ENCODE results near the gene ADAM12.

ADAM12 gene

GRCh38 chr10:126324826-126325225 is 63.5 kb downstream of the ADAM12 start:
- DNase-seq (ENCODE audit: low spot score): no peak
- no peak for FAIRE-seq

- DNase-seq (ENCODE audit: low spot score) (no peak), FAIRE-seq (no peak)
Measured at GRCh38 chr10:126321440-126321839, 66.8 kb downstream of the ADAM12 start.

- no peak for FAIRE-seq
- no peak for DNase-seq (ENCODE audit: low spot score)
Measured at GRCh38 chr10:126317751-126318150, 70.5 kb downstream of the ADAM12 start.

- peak; percentile 13 for DNase-seq (ENCODE audit: low spot score)
- FAIRE-seq: no peak
Measured at GRCh38 chr10:126315494-126316177, 72.6 kb downstream of the ADAM12 start.

GRCh38 chr10:126314863-126315493 is 73.3 kb downstream of the ADAM12 start:
- no peak for DNase-seq (ENCODE audit: low spot score)

GRCh38 chr10:126312167-126312566 is 76.1 kb downstream of the ADAM12 start:
- DNase-seq (ENCODE audit: low spot score): no peak
- no peak for FAIRE-seq

More at GRCh38 chr10:126314863-126315493, 73.3 kb downstream of the ADAM12 start:
- FAIRE-seq: no peak

- DNase-seq (ENCODE audit: low spot score): no peak
- no peak for FAIRE-seq
Measured at GRCh38 chr10:126309228-126309883, 78.9 kb downstream of the ADAM12 start.

GRCh38 chr10:126302826-126303665 is 85.2 kb downstream of the ADAM12 start:
- no peak for FAIRE-seq
- no peak for DNase-seq (ENCODE audit: low spot score)

GRCh38 chr10:126302476-126302756 is 85.9 kb downstream of the ADAM12 start:
- no peak for FAIRE-seq
- no peak for DNase-seq (ENCODE audit: low spot score)

GRCh38 chr10:126301701-126302475 is 86.4 kb downstream of the ADAM12 start:
- DNase-seq (ENCODE audit: low spot score): no peak
- no peak for FAIRE-seq

GRCh38 chr10:126294451-126294850 is 93.8 kb downstream of the ADAM12 start:
- DNase-seq (ENCODE audit: low spot score) (no peak), FAIRE-seq (no peak)

- no peak for FAIRE-seq
- no peak for DNase-seq (ENCODE audit: low spot score)
Measured at GRCh38 chr10:126290232-126290631, 98.0 kb downstream of the ADAM12 start.

- peak; percentile 83 for FAIRE-seq
- no peak for DNase-seq (ENCODE audit: low spot score)
Measured at GRCh38 chr10:126288547-126289493, 99.5 kb downstream of the ADAM12 start.

- no peak for DNase-seq (ENCODE audit: low spot score)
- FAIRE-seq: no peak
Measured at GRCh38 chr10:126286256-126286780, 102.0 kb downstream of the ADAM12 start.

GRCh38 chr10:126283307-126283706 is 105.0 kb downstream of the ADAM12 start:
- DNase-seq (ENCODE audit: low spot score) (no peak), FAIRE-seq (no peak)

- FAIRE-seq (no peak), DNase-seq (ENCODE audit: low spot score) (no peak)
Measured at GRCh38 chr10:126278851-126279250, 109.4 kb downstream of the ADAM12 start.

GRCh38 chr10:126277181-126277580 is 111.1 kb downstream of the ADAM12 start:
- DNase-seq (ENCODE audit: low spot score): no peak

GRCh38 chr10:126272526-126272925 is 115.8 kb downstream of the ADAM12 start:
- DNase-seq (ENCODE audit: low spot score): no peak
- no peak for FAIRE-seq

More at GRCh38 chr10:126277181-126277580, 111.1 kb downstream of the ADAM12 start:
- FAIRE-seq: no peak

GRCh38 chr10:126270111-126270510 is 118.2 kb downstream of the ADAM12 start:
- FAIRE-seq (peak; percentile 32), DNase-seq (ENCODE audit: low spot score) (peak; percentile 44)

Measured in urothelium cell line (cell line).